ENCODE results near the gene RAB36.

RAB36 gene

GRCh38 chr22:23121424-23121823 is 23.9 kb upstream of the RAB36 start:
- DNase-seq (ENCODE audit: low read depth) = no peak
- no peak for TF ChIP-seq CTCF (IDR thresholded peaks at IDR 0.05; ENCODE audit: control insufficient read depth, insufficient read depth, low read depth, low read length, missing control alignments)
- no peak overlapping the region for H3K4me3 ChIP-seq (ENCODE audit: control insufficient read depth, low read depth, low read length)

- H3K4me3 ChIP-seq (ENCODE audit: control insufficient read depth, low read depth, low read length) = no peak overlapping the region
Measured at GRCh38 chr22:23122216-23122957, 22.9 kb upstream of the RAB36 start.

GRCh38 chr22:23122992-23123803 is 22.1 kb upstream of the RAB36 start:
- no peak for DNase-seq (ENCODE audit: low read depth)
- no peak overlapping the region for H3K4me3 ChIP-seq (ENCODE audit: control insufficient read depth, low read depth, low read length)
- TF ChIP-seq CTCF (IDR thresholded peaks at IDR 0.05; ENCODE audit: control insufficient read depth, insufficient read depth, low read depth, low read length, missing control alignments) = no peak

More at GRCh38 chr22:23122216-23122957, 22.9 kb upstream of the RAB36 start:
- DNase-seq (ENCODE audit: low read depth) = no peak
- no peak for TF ChIP-seq CTCF (IDR thresholded peaks at IDR 0.05; ENCODE audit: control insufficient read depth, insufficient read depth, low read depth, low read length, missing control alignments)

DNA sequence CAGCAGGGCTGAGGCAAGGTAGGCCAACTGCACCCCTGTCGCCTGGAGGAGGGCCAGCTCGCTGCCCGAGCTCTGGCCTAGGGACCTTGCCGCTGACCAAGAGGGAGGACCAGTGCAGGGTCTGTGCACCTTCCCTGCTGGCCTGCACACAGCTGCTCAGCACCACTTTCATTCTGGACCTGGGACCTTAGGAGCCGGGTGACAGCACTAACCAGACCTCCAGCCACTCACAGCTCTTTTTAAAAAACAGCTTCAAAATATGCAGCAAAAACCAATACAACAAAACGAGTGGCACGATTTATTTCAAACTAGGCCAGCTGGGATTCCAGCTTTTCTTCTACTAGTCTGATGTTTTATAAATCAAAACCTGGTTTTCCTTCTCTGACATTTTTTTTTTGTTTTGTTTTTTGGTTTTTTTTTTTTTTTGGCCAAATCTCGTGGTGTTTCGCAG is 21.4 kb upstream of the RAB36 start:
- no peak for TF ChIP-seq CTCF (IDR thresholded peaks at IDR 0.05; ENCODE audit: control insufficient read depth, insufficient read depth, low read depth, low read length, missing control alignments)
- no peak overlapping the region for H3K4me3 ChIP-seq (ENCODE audit: control insufficient read depth, low read depth, low read length)
- no peak for DNase-seq (ENCODE audit: low read depth)

DNA sequence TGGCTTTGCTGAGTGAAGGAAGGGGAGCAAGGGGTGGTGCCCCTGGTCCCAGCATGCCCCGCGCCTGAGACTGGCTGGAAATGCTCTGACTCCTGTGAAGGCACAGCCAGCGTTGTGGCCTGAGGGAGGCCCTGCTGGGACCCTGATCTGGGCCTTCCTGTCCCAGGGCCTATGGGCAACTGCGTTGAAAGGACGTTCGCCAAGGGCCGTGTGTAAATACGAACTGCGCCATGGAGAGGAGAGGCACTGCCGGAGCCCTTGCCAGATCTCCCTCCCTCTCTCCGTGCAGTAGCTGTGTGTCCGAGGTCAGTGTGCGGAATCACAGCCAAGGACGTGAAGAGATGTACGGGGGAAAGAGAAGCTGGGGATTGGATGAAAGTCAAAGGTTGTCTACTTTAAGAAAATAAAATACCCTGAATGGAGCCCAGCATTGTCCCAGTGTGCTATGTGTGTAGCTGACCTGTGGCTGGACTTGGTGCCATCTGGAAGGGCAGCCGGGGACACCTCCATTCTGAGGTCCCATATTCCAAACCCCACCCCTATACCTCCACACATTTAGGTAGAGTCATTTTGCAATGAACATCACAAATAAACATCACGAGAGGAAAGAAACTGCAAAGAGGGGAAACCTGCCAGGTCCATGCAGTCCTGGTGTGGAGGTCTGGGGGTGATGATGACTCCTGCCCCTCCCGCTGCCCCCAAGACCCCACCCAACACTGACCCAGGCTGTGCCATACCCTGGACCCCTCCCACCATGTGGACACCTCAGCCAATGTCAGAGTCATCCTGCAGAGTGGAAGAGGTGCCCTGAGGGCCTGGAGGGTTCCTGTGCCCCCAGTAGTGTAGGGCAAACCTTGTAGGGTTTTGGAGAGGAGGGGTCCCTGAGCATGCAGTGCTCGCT is 20.4 kb upstream of the RAB36 start:
- H3K4me3 ChIP-seq (ENCODE audit: control insufficient read depth, low read depth, low read length) = no peak overlapping the region
- no peak for DNase-seq (ENCODE audit: low read depth)
- TF ChIP-seq CTCF (IDR thresholded peaks at IDR 0.05; ENCODE audit: control insufficient read depth, insufficient read depth, low read depth, low read length, missing control alignments) = no peak

DNA sequence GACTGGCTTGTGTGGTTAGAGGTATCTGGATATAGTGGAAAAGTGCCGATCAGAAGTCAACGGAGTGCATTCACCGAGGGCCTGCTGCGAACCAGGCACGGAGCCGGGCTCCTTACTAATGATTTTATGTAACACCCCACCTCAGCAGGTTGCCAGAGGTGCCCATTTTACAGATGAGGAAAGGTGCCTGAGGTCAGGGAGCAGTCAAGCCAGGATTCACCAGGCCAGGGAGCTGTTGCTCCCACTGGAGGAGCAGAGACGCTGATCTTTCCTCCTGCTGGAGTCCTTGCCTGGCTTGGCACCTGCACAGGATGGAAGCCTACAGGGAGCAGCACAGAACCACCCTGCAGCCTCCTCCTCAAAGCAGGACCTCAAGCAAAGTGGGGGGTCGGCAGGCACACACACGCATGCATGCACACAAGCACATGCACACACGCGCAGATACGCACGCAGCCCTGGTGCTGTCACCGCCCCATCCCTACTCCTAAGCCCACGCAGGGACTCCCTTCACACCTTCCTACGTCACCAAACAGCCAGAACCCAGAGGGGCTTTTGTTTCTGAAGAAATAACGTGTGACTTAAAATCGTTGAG is 19.7 kb upstream of the RAB36 start:
- no peak overlapping the region for H3K4me3 ChIP-seq (ENCODE audit: control insufficient read depth, low read depth, low read length)
- no peak for DNase-seq (ENCODE audit: low read depth)
- TF ChIP-seq CTCF (IDR thresholded peaks at IDR 0.05; ENCODE audit: control insufficient read depth, insufficient read depth, low read depth, low read length, missing control alignments) = no peak

Measured in AG09309 (cell line).